Omental fat pad (tissue), 4 donors: Measurements from ENCODE around the gene EDIL3. TPM values are rescaled to one million over a fixed set of nuclear protein-coding genes. Genes with fewer than 3 reads are reported as not detected.
"Not testable (repeated sequence)": the region's sequence is repeated elsewhere in the genome, so short reads cannot be mapped to it uniquely, and the experiment has no call there.

Experiments used
- ATAC-seq: fragments of 150-250 bp; one replicate; pipeline ENCODE4 v1.9.1; 2016; ENCODE audit warnings: mild to moderate bottlenecking, moderate library complexity; ENCODE audit not compliant: low FRiP score
- DNase-seq: peaks from one replicate; pipeline ENCODE4 v3.0.0-alpha.2; 2019; ENCODE audit warnings: low spot score
- total RNA-seq, 4 donors: library from RNA; depleted of rRNA; stranded (reverse); fragments of >200 nt; gene quantifications; one replicate each; pipeline ENCODE4 v1.1.0, GENCODE V29; 2016
- TF ChIP-seq, protein P1 (sequence below), 3 donors: fragments of 450-650 bp; IDR thresholded peaks; one replicate each; pipeline ENCODE4 v1.5.1; 2016 to 2017; ENCODE audit warnings: antibody characterized with exemption in 3 of 3, mild to moderate bottlenecking in 3 of 3, moderate library complexity in 2 of 3

EDIL3 gene
- total RNA-seq, 4 donors from 2014 or later, result 2.3 to 22.4 (median 4.2) TPM

DNA sequence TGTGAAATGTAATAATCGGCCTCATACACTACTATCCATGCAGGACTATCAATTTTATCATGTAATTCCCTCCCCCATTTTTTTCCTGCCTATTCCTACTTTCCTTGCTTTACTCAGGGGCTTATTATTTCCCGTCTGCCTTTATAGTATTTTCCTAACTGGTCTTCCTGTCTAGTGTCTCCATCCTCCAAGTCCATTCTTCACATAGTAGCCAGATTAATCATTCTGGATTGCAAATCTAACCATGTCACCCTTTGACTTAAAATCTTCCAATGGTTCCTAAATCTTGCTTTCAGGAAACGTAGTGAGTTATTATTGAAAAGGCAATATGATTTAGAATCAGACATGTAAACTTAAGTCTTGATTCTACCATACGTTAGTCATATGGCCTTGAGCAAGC lies 356.6 kb downstream of the EDIL3 start:
- TF ChIP-seq, protein P1, sequence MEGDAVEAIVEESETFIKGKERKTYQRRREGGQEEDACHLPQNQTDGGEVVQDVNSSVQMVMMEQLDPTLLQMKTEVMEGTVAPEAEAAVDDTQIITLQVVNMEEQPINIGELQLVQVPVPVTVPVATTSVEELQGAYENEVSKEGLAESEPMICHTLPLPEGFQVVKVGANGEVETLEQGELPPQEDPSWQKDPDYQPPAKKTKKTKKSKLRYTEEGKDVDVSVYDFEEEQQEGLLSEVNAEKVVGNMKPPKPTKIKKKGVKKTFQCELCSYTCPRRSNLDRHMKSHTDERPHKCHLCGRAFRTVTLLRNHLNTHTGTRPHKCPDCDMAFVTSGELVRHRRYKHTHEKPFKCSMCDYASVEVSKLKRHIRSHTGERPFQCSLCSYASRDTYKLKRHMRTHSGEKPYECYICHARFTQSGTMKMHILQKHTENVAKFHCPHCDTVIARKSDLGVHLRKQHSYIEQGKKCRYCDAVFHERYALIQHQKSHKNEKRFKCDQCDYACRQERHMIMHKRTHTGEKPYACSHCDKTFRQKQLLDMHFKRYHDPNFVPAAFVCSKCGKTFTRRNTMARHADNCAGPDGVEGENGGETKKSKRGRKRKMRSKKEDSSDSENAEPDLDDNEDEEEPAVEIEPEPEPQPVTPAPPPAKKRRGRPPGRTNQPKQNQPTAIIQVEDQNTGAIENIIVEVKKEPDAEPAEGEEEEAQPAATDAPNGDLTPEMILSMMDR (IDR thresholded peaks at IDR 0.05), result no peak
- no peak for DNase-seq
- ATAC-seq, result no peak

DNA sequence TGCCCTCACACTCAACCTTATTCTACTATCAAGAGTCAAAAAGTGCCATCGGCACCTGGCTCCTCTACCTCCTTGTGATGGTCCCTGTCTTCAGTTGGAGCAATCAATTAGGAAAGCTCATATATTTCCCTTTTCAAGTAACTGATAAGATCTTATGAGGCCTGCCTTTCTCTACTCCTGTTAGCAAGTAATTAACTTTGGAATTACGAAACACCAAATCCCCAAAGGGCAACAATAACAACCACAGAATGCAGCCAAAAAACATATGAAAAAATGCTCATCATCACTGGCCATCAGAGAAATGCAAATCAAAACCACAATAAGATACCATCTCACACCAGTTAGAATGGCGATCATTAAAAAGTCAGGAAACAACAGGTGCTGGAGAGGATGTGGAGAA lies 366.2 kb downstream of the EDIL3 start:
- not testable (repeated sequence) for ATAC-seq, DNase-seq

DNA sequence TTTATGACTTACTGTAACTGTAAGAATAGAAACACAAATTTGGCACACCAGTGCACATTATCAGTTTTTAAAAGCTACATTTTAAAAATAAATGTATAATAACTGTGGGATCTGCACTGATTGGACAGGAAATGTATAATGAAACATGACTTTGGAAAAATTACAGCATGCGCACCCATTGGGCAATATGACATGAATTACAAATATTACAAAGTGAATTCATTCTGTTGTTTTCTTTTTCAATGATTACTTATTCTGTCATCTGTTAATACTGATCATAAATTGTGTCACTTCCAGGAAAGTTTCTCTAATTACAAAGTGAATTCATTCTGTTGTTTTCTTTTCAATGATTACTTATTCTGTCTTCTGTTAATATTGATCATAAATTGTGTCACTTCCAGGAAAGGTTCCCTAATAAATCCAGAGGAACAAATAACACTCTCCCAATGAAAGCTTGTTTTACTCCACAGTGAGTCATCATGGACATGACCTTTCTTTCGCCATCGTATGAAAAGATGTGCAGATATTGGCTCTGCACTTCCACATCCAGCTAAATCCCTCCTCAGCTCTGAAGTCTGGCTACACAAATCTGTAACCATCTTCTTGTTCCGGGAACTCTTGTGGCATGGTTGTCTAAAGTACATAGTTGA lies 367.0 kb downstream of the EDIL3 start:
- TF ChIP-seq, protein P1 (IDR thresholded peaks at IDR 0.05), result no peak
- no peak for ATAC-seq
- DNase-seq, result no peak

DNA sequence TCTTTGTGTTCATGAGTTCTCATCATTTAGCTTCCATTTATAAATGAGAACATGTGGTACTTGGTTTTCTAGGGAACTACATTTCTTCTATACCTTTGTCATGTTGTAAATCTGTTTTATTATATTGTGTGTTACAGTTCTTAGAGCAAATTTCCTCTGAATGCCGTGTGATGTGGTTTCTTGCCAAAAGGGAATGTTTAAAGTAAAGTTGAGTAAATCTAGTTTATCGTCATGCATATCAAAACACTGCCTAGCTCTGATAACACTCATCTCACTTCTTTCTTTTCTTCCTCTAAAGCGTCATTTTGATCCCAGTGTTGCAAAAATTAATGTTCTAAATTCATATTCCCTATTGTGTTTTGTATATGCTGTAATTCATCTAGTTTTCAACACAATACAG lies 368.6 kb downstream of the EDIL3 start:
- DNase-seq (no peak), ATAC-seq (no peak)
- TF ChIP-seq, protein P1 (IDR thresholded peaks at IDR 0.05), result no peak

DNA sequence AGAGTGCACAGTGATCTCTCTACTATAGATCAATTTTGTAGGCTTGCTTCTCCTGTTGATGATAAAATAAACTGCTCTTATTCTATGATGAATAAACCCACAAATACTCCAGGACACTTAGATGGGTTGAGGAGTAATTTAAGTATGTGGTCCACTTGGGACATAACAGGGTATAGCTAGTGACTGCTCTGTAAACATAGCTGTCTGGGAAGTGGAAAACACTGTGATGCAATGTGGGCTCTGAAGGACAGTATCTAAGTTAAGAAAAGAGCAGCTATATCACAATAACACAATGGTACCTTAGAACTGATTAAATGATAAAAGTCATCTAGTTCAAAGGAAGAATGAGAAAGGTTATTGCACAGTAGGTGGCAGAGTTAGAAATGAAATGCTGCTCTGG lies 369.7 kb downstream of the EDIL3 start:
- no peak for ATAC-seq
- no peak for DNase-seq
- TF ChIP-seq, protein P1 (IDR thresholded peaks at IDR 0.05), result no peak

DNA sequence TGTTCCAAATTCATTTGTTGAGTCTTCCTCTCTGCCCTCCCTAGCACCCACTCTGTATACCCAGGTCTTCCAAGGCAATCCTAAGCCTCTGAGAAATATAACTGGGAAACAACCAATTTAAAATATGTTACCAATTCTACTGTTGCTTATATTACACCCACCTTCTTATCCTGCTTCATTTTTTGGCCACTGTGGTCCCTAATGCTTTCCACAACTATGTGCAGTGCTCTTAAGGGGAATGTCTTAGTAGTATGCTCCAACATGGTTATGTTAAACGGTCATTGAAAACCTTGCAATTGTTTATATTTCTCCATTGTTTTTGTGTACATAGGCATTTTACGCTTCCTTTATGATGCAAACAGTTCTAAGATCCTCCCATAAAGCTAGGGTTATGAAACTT lies 390.9 kb downstream of the EDIL3 start:
- ATAC-seq (no peak), DNase-seq (no peak)
- TF ChIP-seq, protein P1 (IDR thresholded peaks at IDR 0.05), result no peak

DNA sequence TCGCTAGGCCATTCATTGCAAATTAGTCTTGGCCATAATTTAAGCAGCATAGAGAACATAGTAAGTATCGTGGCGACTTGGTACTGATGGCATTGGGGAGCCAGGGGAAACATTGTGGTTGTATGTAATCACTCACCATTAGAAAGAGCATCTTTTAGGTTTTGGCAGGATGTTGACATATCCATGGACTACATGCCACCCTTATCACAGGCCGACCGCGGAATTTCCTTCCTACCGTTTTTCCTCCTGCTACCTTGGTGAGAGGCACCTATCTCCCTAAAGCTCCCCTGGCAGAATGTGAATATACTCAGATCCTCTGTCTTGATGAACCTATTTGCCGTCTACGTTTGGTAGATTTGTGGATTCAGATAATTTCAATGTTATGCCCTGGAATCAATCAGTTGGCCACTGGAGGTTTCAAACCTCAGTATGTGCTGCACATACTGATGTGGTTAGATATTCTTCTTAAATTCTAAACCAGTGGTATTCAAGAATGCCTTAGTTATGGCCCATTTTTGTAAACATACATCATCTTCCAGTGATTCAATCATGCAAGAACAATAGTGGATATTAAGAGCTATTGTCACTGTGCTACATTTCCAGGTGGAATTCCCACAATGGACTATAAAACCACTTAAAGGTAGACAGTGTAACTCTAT lies 393.0 kb downstream of the EDIL3 start:
- ATAC-seq (no peak), DNase-seq (no peak)
- TF ChIP-seq, protein P1 (IDR thresholded peaks at IDR 0.05), result no peak
